ENCODE measurements around the gene RALA.

- no peak for TF ChIP-seq CTCF (conservative IDR thresholded peaks at IDR 0.05; ENCODE audit: low read depth in 2 of 2)
- TF ChIP-seq POLR2AphosphoS5 (IDR thresholded peaks at IDR 0.05; ENCODE audit: low read depth), result no peak
- TF ChIP-seq EZH2 (IDR thresholded peaks at IDR 0.05; ENCODE audit: low read depth, unreplicated experiment), result no peak
- TF ChIP-seq EZH2phosphoT487 (IDR thresholded peaks at IDR 0.05; ENCODE audit: unreplicated experiment), result no peak
- no peak for TF ChIP-seq NANOG (IDR thresholded peaks at IDR 0.05; ENCODE audit: borderline replicate concordance)
- no peak for TF ChIP-seq JUNB (IDR thresholded peaks at IDR 0.05; ENCODE audit: unreplicated experiment)
- TF ChIP-seq REST (IDR thresholded peaks at IDR 0.05; ENCODE audit: unreplicated experiment), result no peak
- TF ChIP-seq ZNF462 (CRISPR knock-in tag; IDR thresholded peaks at IDR 0.05), result no peak
Measured at GRCh38 chr7:39714447-39715091, 91.2 kb downstream of the RALA start.

Measured in GM23338 (cell line).